GM18873 (cell line): Measurements from ENCODE around the gene DIPK1C.

Source experiments
- ATAC-seq: cut with Tn5 transposase; IDR thresholded peaks from one replicate; pipeline ENCODE4 v1.9.1; 2021; ENCODE audit warnings: mild to moderate bottlenecking, moderate library complexity, moderate number of reproducible peaks; ENCODE audit not compliant: unreplicated experiment, low FRiP score

Gene DIPK1C

GRCh38 chr18:74486119-74486849, 29.2 kb upstream of the DIPK1C start:
- ATAC-seq: no peak

GRCh38 chr18:74482697-74483096, 25.6 kb upstream of the DIPK1C start:
- ATAC-seq: no peak

GRCh38 chr18:74480149-74480651, 23.1 kb upstream of the DIPK1C start:
- ATAC-seq: no peak

GRCh38 chr18:74479486-74480148, 22.5 kb upstream of the DIPK1C start:
- ATAC-seq: no peak

GRCh38 chr18:74478880-74479279, 21.8 kb upstream of the DIPK1C start:
- ATAC-seq: no peak

GRCh38 chr18:74478316-74478715, 21.2 kb upstream of the DIPK1C start:
- ATAC-seq: no peak

- no peak for ATAC-seq
These were observed 20.7 kb upstream of the DIPK1C start for GRCh38 chr18:74477771-74478170.

GRCh38 chr18:74476140-74476539, 19.0 kb upstream of the DIPK1C start:
- ATAC-seq: no peak

- no peak for ATAC-seq
These were observed 17.0 kb upstream of the DIPK1C start for GRCh38 chr18:74473976-74474640.

GRCh38 chr18:74472312-74472711, 15.2 kb upstream of the DIPK1C start:
- ATAC-seq: no peak

- ATAC-seq: no peak
These were observed 11.5 kb upstream of the DIPK1C start for GRCh38 chr18:74468547-74469061.

- no peak for ATAC-seq
These were observed 8.7 kb upstream of the DIPK1C start for GRCh38 chr18:74465775-74466174.

- ATAC-seq: no peak
These were observed 6.9 kb upstream of the DIPK1C start for GRCh38 chr18:74463983-74464382.

GRCh38 chr18:74463254-74463653, 6.1 kb upstream of the DIPK1C start:
- no peak for ATAC-seq

- ATAC-seq: no peak
These were observed 3.7 kb upstream of the DIPK1C start for GRCh38 chr18:74460825-74461224.

- no peak for ATAC-seq
These were observed 2.8 kb upstream of the DIPK1C start for GRCh38 chr18:74459889-74460288.

GRCh38 chr18:74457725-74458421, 765 bp upstream of the DIPK1C start:
- no peak for ATAC-seq

GRCh38 chr18:74456349-74457042, 612 bp downstream of the DIPK1C start:
- ATAC-seq: no peak

GRCh38 chr18:74456017-74456348, 1.1 kb downstream of the DIPK1C start:
- no peak for ATAC-seq

- ATAC-seq: no peak
These were observed 1.7 kb downstream of the DIPK1C start for GRCh38 chr18:74455386-74455785.
